ENCODE data around the gene PDIA6. TPM values are rescaled to one million over a fixed set of nuclear protein-coding genes. Genes with fewer than 3 reads are reported as not detected.

The PDIA6 gene
- total RNA-seq, 3 donors from 2014 or later: 121 to 168 (median 126) TPM

- DNase-seq: peak in 1 of 3 donors; percentile 50
- H3K9me3 ChIP-seq: no peaks in the 10 kb centered on the region
- no peak for ATAC-seq
- intact Hi-C loops (cut with DNase I, micrococcal nuclease): no loop called here
- no peak overlapping the region for H3K4me3 ChIP-seq
- H3K4me1 ChIP-seq (ENCODE audit: low read depth): peaks cover 16% of the 10 kb centered on the region
- H3K36me3 ChIP-seq (ENCODE audit: low read depth): peaks cover 11% of the 10 kb centered on the region
- TF ChIP-seq, protein P1, sequence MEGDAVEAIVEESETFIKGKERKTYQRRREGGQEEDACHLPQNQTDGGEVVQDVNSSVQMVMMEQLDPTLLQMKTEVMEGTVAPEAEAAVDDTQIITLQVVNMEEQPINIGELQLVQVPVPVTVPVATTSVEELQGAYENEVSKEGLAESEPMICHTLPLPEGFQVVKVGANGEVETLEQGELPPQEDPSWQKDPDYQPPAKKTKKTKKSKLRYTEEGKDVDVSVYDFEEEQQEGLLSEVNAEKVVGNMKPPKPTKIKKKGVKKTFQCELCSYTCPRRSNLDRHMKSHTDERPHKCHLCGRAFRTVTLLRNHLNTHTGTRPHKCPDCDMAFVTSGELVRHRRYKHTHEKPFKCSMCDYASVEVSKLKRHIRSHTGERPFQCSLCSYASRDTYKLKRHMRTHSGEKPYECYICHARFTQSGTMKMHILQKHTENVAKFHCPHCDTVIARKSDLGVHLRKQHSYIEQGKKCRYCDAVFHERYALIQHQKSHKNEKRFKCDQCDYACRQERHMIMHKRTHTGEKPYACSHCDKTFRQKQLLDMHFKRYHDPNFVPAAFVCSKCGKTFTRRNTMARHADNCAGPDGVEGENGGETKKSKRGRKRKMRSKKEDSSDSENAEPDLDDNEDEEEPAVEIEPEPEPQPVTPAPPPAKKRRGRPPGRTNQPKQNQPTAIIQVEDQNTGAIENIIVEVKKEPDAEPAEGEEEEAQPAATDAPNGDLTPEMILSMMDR (IDR thresholded peaks at IDR 0.05): no peak
Measured at GRCh38 chr2:10787176-10787968, 25.2 kb downstream of the PDIA6 start.

GRCh38 chr2:10786240-10786982 is 26.2 kb downstream of the PDIA6 start:
- peaks cover 16% of the 10 kb centered on the region for H3K4me1 ChIP-seq (ENCODE audit: low read depth)
- peaks cover 11% of the 10 kb centered on the region for H3K36me3 ChIP-seq (ENCODE audit: low read depth)
- ATAC-seq (no peak), DNase-seq (no peak)
- H3K4me3 ChIP-seq: no peak overlapping the region
- H3K9me3 ChIP-seq: no peaks in the 10 kb centered on the region
- TF ChIP-seq, protein P1 (IDR thresholded peaks at IDR 0.05): no peak
- intact Hi-C loops (cut with DNase I, micrococcal nuclease): no loop called here

DNA sequence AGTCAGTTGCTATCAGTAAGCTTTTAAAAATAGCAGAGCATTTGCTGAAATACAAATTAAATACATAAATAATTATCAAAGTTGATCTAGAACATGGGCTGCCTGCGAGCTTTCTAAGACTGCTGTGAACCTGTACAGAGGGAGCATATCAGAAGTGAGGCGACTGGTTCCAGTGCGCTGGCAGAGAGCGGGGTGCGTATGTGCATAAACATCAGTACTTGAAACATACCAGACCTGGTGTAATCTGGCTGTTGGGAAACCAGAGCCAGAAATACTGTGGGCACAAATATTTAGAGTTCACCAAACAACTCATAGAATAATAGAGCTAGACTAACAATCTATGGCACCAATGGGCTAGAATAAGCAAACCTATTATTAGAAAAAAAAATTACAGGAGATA is 27.3 kb downstream of the PDIA6 start:
- ATAC-seq (no peak), DNase-seq (no peak)
- TF ChIP-seq, protein P1 (IDR thresholded peaks at IDR 0.05): no peak
- no peaks in the 10 kb centered on the region for H3K9me3 ChIP-seq
- intact Hi-C loops (cut with DNase I, micrococcal nuclease): no loop called here
- H3K4me3 ChIP-seq: no peak overlapping the region
- H3K36me3 ChIP-seq (ENCODE audit: low read depth): peaks cover 11% of the 10 kb centered on the region
- peaks cover 6% of the 10 kb centered on the region for H3K4me1 ChIP-seq (ENCODE audit: low read depth)

GRCh38 chr2:10784719-10785118 is 27.9 kb downstream of the PDIA6 start:
- Histone ChIP-seq H3K4me3 (no peak overlapping the region), H3K4me1 (ENCODE audit: low read depth) (peaks cover 5% of the 10 kb centered on the region), H3K9me3 (no peaks in the 10 kb centered on the region), H3K36me3 (ENCODE audit: low read depth) (peaks cover 11% of the 10 kb centered on the region)
- intact Hi-C loops (cut with DNase I, micrococcal nuclease): no loop called here
- TF ChIP-seq, protein P1 (IDR thresholded peaks at IDR 0.05): no peak
- ATAC-seq: no peak
- no peak for DNase-seq

- DNase-seq: no peak
- no peak for ATAC-seq
- no peak overlapping the region for H3K4me3 ChIP-seq
- H3K36me3 ChIP-seq (ENCODE audit: low read depth): peaks cover 11% of the 10 kb centered on the region
- TF ChIP-seq, protein P1 (IDR thresholded peaks at IDR 0.05): no peak
- intact Hi-C loops (cut with DNase I, micrococcal nuclease): no loop called here
- H3K4me1 ChIP-seq (ENCODE audit: low read depth): no peaks in the 10 kb centered on the region
- no peaks in the 10 kb centered on the region for H3K9me3 ChIP-seq
Measured at GRCh38 chr2:10783421-10783820, 29.2 kb downstream of the PDIA6 start.

All from mucosa of descending colon (tissue), 3 donors.